BJ (cell line): ENCODE data around the gene SRGAP3. TPM values are rescaled to one million over a fixed set of nuclear protein-coding genes. Genes with fewer than 3 reads are reported as not detected.

Experiments
- CTCF ChIA-PET: fragments of 350-600 bp; formaldehyde crosslinking; extraction: SDS; loops from one replicate; lab custom pipeline; 2021; ENCODE audit warnings: antibody characterized with exemption, inconsistent platforms; lab: Yijun Ruan, JAX
- POLR2A ChIA-PET: fragments of 300-600 bp; sonication (Branson Sonifier 250); formaldehyde crosslinking; extraction: SDS; loops from one replicate; lab custom pipeline; 2021; ENCODE audit warnings: antibody characterized with exemption; lab: Charles Lee
- DNase-seq: peaks from one replicate; pipeline ENCODE4 v3.0.0-alpha.2; 2011; ENCODE audit warnings: low read depth
- H3K27me3 ChIP-seq: 2 replicates; pipeline ENCODE4 v1.6.0; 2011; ENCODE audit warnings: low read length; ENCODE audit not compliant: control insufficient read depth, insufficient read depth
- H3K36me3 ChIP-seq: 2 replicates; pipeline ENCODE4 v1.5.1; 2011; ENCODE audit warnings: low read length; ENCODE audit not compliant: control insufficient read depth, insufficient read depth
- H3K4me3 ChIP-seq: 2 replicates; pipeline ENCODE4 v1.5.1; 2011; ENCODE audit warnings: low read depth, mild to moderate bottlenecking, control low read depth, low read length
- polyA plus RNA-seq: library from polyadenylated mRNA; depleted of rRNA; stranded (reverse); fragments of >200 nt; gene quantifications from 2 replicates; pipeline ENCODE4 v1.2.3, GENCODE V29; 2011
- TF ChIP-seq, protein P1 (sequence below): IDR thresholded peaks from 2 replicates; pipeline ENCODE4 v1.5.1; 2011; ENCODE audit warnings: low read depth, mild to moderate bottlenecking, control low read depth, inconsistent platforms, low read length, moderate library complexity; ENCODE audit not compliant: insufficient read depth

SRGAP3 gene
- polyA plus RNA-seq, 1 experiment = 0.75 TPM

- DNase-seq = no peak
- ChIA-PET CTCF (interaction anchor here (1.9 kb wide), 1 partner anchor 201 kb away, joined by 4 read pairs; no protein-coding TSS in a partner anchor), POLR2A (no interaction called here)
- Histone ChIP-seq H3K27me3 (no peaks in the 10 kb centered on the region; the same call in none of the 2 replicates), H3K4me3 (no peak overlapping the region), H3K36me3 (no peaks in the 10 kb centered on the region)
- TF ChIP-seq, protein P1, sequence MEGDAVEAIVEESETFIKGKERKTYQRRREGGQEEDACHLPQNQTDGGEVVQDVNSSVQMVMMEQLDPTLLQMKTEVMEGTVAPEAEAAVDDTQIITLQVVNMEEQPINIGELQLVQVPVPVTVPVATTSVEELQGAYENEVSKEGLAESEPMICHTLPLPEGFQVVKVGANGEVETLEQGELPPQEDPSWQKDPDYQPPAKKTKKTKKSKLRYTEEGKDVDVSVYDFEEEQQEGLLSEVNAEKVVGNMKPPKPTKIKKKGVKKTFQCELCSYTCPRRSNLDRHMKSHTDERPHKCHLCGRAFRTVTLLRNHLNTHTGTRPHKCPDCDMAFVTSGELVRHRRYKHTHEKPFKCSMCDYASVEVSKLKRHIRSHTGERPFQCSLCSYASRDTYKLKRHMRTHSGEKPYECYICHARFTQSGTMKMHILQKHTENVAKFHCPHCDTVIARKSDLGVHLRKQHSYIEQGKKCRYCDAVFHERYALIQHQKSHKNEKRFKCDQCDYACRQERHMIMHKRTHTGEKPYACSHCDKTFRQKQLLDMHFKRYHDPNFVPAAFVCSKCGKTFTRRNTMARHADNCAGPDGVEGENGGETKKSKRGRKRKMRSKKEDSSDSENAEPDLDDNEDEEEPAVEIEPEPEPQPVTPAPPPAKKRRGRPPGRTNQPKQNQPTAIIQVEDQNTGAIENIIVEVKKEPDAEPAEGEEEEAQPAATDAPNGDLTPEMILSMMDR = no peak
Measured at GRCh38 chr3:9101286-9101685, 148.2 kb downstream of the SRGAP3 start.

DNA sequence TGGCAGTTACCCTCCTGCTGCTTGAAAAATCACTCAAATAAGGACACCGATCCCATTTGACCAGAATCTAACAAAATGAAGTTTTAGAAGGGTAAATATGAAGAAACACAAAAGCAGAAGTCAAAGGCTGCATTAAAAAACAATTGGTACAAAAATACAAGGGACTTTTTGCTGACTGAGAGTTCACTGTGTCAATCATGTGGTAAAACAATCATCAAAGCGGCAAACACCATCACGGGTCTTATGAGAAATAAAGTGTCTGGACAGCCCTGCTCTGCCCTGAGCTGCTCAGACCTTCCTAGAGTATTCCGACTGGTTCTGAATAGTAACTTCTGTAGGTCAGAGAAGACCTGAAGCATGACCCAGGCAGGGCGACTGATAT, 148.9 kb downstream of the SRGAP3 start:
- ChIA-PET POLR2A (no interaction called here), CTCF (interaction anchor here (1.9 kb wide), 1 partner anchor 202 kb away, joined by 4 read pairs; no protein-coding TSS in a partner anchor)
- Histone ChIP-seq H3K27me3 (no peaks in the 10 kb centered on the region; the same call in none of the 2 replicates), H3K4me3 (no peak overlapping the region), H3K36me3 (no peaks in the 10 kb centered on the region)
- no peak for DNase-seq
- TF ChIP-seq, protein P1 = no peak

GRCh38 chr3:9099702-9100512, 149.5 kb downstream of the SRGAP3 start:
- CTCF ChIA-PET = interaction anchor here (1.9 kb wide), 1 partner anchor 202 kb away, joined by 4 read pairs; no protein-coding TSS in a partner anchor
- POLR2A ChIA-PET = no interaction called here
- no peak for DNase-seq
- no peaks in the 10 kb centered on the region; the same call in none of the 2 replicates for H3K27me3 ChIP-seq
- H3K36me3 ChIP-seq = no peaks in the 10 kb centered on the region
- no peak overlapping the region for H3K4me3 ChIP-seq
- TF ChIP-seq, protein P1 = no peak

DNA sequence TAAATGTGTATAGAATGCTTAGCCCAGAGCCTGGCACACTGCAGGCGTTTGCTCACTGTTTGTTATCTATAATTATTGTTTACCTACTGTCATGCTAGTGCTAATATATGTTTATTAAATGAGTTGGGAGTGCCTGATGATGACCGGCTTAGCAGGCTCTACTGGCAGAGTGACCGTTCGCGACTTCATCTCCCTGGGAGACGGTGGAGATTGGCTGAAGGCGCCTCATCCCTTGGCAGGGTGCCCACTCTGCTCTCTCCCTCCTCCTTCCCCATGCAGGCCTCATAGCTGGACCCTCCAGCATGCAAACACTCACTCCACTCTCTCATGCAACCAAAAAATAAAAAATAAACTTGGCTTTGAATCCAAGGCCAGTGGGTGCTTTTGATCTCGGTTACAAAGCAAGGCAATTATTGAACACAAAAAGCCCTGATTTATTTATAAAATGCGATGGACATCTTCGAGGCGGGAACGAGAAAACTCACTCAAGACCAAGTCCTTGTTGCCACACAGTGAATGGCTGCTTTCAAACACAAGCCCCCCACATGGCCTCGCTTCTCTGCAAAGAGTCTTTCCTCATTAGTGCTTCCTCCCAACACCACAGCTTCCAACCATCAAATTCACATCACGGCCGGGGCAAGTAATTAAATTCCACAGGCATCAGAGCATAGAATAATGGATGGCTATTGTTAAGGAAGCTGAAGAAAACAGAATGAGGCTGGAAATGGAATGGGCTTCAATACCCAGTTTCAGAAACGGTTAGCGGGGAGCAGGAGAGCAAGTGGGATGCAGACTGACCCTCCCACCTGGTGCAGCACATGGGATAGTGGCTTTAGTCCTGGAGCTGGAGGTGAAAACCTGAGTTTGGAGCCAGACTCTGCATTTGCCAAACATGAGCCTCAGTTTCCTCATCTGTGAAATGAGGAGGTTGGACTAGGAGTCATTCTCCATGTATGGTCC, 150.4 kb downstream of the SRGAP3 start:
- Histone ChIP-seq H3K4me3 (no peak overlapping the region), H3K27me3 (no peaks in the 10 kb centered on the region; the same call in none of the 2 replicates), H3K36me3 (no peaks in the 10 kb centered on the region)
- TF ChIP-seq, protein P1 = no peak
- CTCF ChIA-PET = interaction anchor here (0.7 kb wide), 1 partner anchor 204 kb away, joined by 3 read pairs; no protein-coding TSS in a partner anchor
- no peak for DNase-seq
- POLR2A ChIA-PET = no interaction called here
